Naive thymus-derived CD8-positive, alpha-beta T cell (primary cell): ENCODE measurements around the gene APOBEC3F. TPM values are rescaled to one million over a fixed set of nuclear protein-coding genes. Genes with fewer than 3 reads are reported as not detected.
"Not testable (repeated sequence)": the region's sequence is repeated elsewhere in the genome, so short reads cannot be mapped to it uniquely, and the experiment has no call there.

Source experiments
- ATAC-seq, 2 donors: fragments of 150-1000 bp; cut with Tn5 transposase in 1 of 2; sonication (Bioruptor Pico), chemical (Tn5 transposase) in 1 of 2; 1 replicate in 1 of 2; 2 replicates in 1 of 2; pipeline ENCODE4 v1.10.0; 2021; ENCODE audit warnings: mild to moderate bottlenecking in 2 of 2, moderate library complexity in 2 of 2
- POLR2A ChIA-PET: fragments of 350-600 bp; sonication (Branson Sonifier 250); formaldehyde crosslinking; loops from one replicate; lab custom pipeline; 2021; ENCODE audit warnings: antibody characterized with exemption; lab: Charles Lee
- DNase-seq, 10 donors: peaks; one replicate each; pipeline versions ENCODE4 v3.0.0 to v3.0.0-alpha.2; 2020 to 2022
- H3K27ac Mint-ChIP-seq, 10 donors: one replicate each; pipeline ENCODE4 v1.8.0; 2020 to 2022; ENCODE audit warnings: mild to moderate bottlenecking in 10 of 10, mixed read lengths in 10 of 10, moderate library complexity in 4 of 10, inconsistent platforms in 1 of 10
- H3K27me3 Mint-ChIP-seq, 5 donors: one replicate each; pipeline ENCODE4 v1.8.0; 2021 to 2022; ENCODE audit warnings: mixed read lengths in 5 of 5
- H3K36me3 Mint-ChIP-seq, 3 donors: one replicate each; pipeline ENCODE4 v1.8.0; 2020 to 2022; ENCODE audit warnings: mixed read lengths in 3 of 3, mild to moderate bottlenecking in 2 of 3, inconsistent platforms in 1 of 3
- H3K4me1 Mint-ChIP-seq, 4 donors: one replicate each; pipeline ENCODE4 v1.8.0; 2021 to 2022; ENCODE audit warnings: mixed read lengths in 4 of 4
- H3K4me3 Mint-ChIP-seq, 10 donors: one replicate each; pipeline ENCODE4 v1.8.0; 2020 to 2022; ENCODE audit warnings: mild to moderate bottlenecking in 10 of 10, mixed read lengths in 10 of 10, moderate library complexity in 6 of 10, inconsistent platforms in 1 of 10
- H3K9me3 Mint-ChIP-seq, 9 donors: one replicate each; pipeline ENCODE4 v1.8.0; 2020 to 2022; ENCODE audit warnings: mixed read lengths in 9 of 9, mild to moderate bottlenecking in 3 of 9, inconsistent platforms in 1 of 9, moderate library complexity in 1 of 9
- polyA plus RNA-seq, 3 donors: library from polyadenylated mRNA; unstranded; fragments of 300-500 nt; fragmentation: Illumina TruSeq; gene quantifications; one replicate each; pipeline ENCODE4 v1.2.3, GENCODE V29; 2021
- total RNA-seq, 8 experiments: library from RNA in 2 of 8; stranded (reverse) in 2 of 8; gene quantifications; one replicate each; pipeline ENCODE4 v1.2.3 and lab custom pipeline; 2021 to 2026

The APOBEC3F gene
- total and polyA plus RNA-seq, 5 experiments from 2014 or later, result 7.0 to 24.3 (median 10.1) TPM

DNA sequence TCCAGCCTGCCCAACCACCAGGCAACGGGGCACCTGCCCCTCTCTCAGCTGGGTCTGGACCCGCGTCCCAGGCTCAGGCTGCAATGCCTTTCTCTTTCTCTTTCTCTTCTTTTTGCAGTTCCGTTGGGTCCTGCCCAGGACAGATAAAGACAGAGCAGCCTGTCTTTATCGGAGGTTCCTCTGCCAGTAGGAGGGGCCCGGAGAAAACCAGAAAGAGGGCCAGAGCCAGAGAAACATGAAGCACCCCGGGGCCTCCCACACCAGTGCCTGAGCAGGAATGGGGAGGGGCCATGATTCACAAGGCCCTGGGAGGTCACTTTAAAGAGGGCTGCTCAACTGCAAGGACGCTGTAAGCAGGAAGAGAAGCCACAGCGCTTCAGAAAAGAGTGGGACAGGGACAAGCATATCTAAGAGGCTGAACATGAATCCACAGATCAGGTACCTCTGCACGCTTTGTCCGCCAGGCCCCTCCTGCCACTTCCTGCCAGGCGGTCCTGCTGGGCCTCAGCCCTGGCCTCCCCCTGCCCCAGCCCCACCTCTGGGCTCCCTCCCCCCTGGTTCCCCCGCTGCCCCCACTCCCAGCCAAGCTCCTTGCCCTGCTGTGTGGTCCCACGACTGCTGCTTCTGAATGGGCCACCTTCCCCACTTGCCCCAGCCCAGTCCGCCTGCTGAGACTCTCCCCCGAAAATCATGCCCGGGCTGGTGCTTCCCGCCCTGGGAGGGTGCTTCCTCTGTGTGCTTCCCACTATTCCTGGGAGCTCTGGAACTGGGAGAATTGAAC lies 26.5 kb upstream of the APOBEC3F start, which contains the start of gene APOBEC3C:
Gene APOBEC3C (plus strand): TSS at position 316 of the 781 bp plus-strand sequence. CDS start 106 bp downstream, at position 422.
- H3K4me1 Mint-ChIP-seq, result peaks cover 20 to 48% (median 44%) of the 10 kb centered on the region in 4 donors
- peaks cover 0 to 9% (median 0%) of the 10 kb centered on the region in 3 donors for H3K36me3 Mint-ChIP-seq
- H3K9me3 Mint-ChIP-seq, result no peaks in the 10 kb centered on the region
- no peaks in the 10 kb centered on the region for H3K27me3 Mint-ChIP-seq
- POLR2A ChIA-PET, result interaction anchor here (0.6 to 1.3 kb wide), 6 partner anchors 11 to 304 kb away, joined by 3 to 6 read pairs (median 3); no protein-coding TSS in a partner anchor
- H3K4me3 Mint-ChIP-seq, result peak within 1 kb of the TSS; percentile 89 to 99 (median 96)
- peak within 1 kb of the TSS; percentile 93 to 98 (median 96) for H3K27ac Mint-ChIP-seq
- DNase-seq, result peak; percentile 31 to 85 (median 62)
- peak; percentile 91 to 95 for ATAC-seq

- Mint-ChIP-seq H3K27ac (peak overlapping the region; percentile 93 to 98 (median 96)), H3K4me3 (peak overlapping the region; percentile 89 to 99 (median 96)), H3K4me1 (peaks cover 20 to 51% (median 44%) of the 10 kb centered on the region in 4 donors), H3K36me3 (peaks cover 0 to 13% (median 0%) of the 10 kb centered on the region in 3 donors)
- DNase-seq, ATAC-seq, H3K9me3 Mint-ChIP-seq, H3K27me3 Mint-ChIP-seq: not testable (repeated sequence)
- POLR2A ChIA-PET, result interaction anchor here (0.6 to 1.3 kb wide), 7 partner anchors 12 to 303 kb away, joined by 3 to 6 read pairs (median 3); no protein-coding TSS in a partner anchor
Measured at GRCh38 chr22:39014723-39015121, 25.9 kb upstream of the APOBEC3F start.

DNA sequence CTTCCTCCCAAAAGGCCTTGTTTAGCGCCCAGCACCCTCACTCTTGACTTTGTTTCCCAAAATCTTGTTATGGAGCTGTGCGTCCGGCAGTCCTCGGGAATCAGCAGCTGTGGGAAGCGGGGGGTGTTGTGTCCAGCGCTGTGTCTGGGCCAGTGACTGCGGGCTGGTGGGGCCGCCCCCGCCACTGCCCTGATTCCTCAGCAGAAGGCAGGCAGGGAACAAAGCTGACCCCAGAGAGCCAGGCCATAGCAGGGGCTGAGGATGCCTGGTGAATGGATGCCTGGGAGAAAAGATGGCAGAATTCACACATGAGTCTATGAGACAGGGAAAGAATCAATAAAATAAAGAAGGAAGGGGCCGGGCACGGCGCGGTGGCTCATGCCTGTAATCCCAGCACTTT lies 24.1 kb upstream of the APOBEC3F start:
- H3K9me3 Mint-ChIP-seq, result no peaks in the 10 kb centered on the region
- ATAC-seq (no peak), DNase-seq (no peak)
- POLR2A ChIA-PET, result interaction anchor here (0.7 kb wide), 1 partner anchor 79 kb away, joined by 3 read pairs; no protein-coding TSS in a partner anchor
- H3K27ac Mint-ChIP-seq, result peak overlapping the region in 6 of 10 donors; percentile 13 to 88 (median 74)
- no peaks in the 10 kb centered on the region for H3K27me3 Mint-ChIP-seq
- H3K4me1 Mint-ChIP-seq, result peaks cover 22 to 64% (median 57%) of the 10 kb centered on the region in 4 donors
- peak overlapping the region in 7 of 10 donors; percentile 26 to 74 (median 47) for H3K4me3 Mint-ChIP-seq
- H3K36me3 Mint-ChIP-seq, result peaks cover 0 to 16% (median 0%) of the 10 kb centered on the region in 3 donors

DNA sequence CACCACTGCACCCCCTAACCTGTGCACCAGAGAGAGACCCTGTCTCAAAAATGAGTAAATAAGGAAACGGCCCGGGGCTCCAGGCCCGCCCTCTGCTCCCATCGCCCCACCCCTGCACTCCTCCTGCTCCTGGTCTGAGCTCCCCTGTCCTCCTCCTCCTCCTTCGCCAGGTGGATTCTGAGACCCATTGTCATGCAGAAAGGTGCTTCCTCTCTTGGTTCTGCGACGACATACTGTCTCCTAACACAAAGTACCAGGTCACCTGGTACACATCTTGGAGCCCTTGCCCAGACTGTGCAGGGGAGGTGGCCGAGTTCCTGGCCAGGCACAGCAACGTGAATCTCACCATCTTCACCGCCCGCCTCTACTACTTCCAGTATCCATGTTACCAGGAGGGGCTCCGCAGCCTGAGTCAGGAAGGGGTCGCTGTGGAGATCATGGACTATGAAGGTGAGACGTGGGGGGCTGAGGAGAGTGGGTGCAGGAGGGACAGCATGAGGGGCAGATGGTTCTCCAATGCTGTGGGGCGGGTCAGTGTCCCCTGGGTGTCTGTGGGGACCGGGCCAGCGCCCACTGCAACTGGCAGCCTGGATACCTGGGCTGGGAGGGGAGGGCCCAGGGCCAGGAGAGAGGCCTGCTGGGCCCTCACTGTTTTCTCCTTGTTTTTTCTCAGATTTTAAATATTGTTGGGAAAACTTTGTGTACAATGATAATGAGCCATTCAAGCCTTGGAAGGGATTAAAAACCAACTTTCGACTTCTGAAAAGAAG lies 22.9 kb upstream of the APOBEC3F start:
- H3K9me3 Mint-ChIP-seq, result no peaks in the 10 kb centered on the region
- H3K27me3 Mint-ChIP-seq, result no peaks in the 10 kb centered on the region
- peak overlapping the region in 4 of 10 donors; percentile 6 to 50 (median 16) for H3K4me3 Mint-ChIP-seq
- DNase-seq (no peak), ATAC-seq (no peak)
- peak overlapping the region in 6 of 10 donors; percentile 2 to 75 (median 64) for H3K27ac Mint-ChIP-seq
- POLR2A ChIA-PET, result no interaction called here
- H3K36me3 Mint-ChIP-seq, result peaks cover 0 to 17% (median 0%) of the 10 kb centered on the region in 3 donors
- peaks cover 30 to 70% (median 63%) of the 10 kb centered on the region in 4 donors for H3K4me1 Mint-ChIP-seq

DNA sequence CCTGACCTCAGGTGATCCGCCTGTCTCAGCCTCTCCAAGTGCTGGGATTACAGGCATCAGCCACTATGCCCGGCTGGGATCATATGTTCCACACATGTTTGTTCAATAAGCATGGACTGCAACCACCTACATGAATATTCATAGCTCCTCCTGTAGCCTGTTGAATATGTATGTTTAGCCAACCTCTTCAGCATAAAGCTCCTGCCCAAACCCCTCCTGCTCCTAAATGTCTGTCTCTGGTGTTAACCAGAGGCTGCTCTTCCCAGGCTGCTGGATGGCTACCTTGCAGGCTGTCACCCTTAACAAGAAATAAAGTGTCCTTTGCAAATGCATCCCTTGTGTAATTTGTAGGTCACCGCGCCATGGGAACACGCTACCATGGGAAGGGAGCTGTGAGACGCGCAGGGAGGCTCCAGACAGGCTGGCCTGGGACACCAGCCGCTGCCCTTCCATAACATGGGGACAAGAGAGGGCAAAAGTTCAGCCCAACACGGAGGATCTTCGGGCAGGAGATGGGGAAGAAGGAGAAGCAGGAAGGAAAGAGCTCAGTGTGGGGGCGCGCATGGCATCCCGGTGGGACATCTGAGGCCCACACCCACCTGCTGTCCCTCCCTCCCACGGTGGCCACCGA lies 20.5 kb upstream of the APOBEC3F start:
- Mint-ChIP-seq H3K27ac (peak overlapping the region; percentile 92 to 98 (median 96)), H3K4me3 (peak overlapping the region; percentile 75 to 94 (median 85)), H3K36me3 (peaks cover 0 to 33% (median 5%) of the 10 kb centered on the region in 3 donors), H3K4me1 (peaks cover 28 to 66% (median 64%) of the 10 kb centered on the region in 4 donors)
- POLR2A ChIA-PET, result interaction anchor here (1.2 kb wide), 1 partner anchor 299 kb away, joined by 3 read pairs; no protein-coding TSS in a partner anchor
- H3K9me3 Mint-ChIP-seq, DNase-seq, H3K27me3 Mint-ChIP-seq, ATAC-seq: not testable (repeated sequence)

DNA sequence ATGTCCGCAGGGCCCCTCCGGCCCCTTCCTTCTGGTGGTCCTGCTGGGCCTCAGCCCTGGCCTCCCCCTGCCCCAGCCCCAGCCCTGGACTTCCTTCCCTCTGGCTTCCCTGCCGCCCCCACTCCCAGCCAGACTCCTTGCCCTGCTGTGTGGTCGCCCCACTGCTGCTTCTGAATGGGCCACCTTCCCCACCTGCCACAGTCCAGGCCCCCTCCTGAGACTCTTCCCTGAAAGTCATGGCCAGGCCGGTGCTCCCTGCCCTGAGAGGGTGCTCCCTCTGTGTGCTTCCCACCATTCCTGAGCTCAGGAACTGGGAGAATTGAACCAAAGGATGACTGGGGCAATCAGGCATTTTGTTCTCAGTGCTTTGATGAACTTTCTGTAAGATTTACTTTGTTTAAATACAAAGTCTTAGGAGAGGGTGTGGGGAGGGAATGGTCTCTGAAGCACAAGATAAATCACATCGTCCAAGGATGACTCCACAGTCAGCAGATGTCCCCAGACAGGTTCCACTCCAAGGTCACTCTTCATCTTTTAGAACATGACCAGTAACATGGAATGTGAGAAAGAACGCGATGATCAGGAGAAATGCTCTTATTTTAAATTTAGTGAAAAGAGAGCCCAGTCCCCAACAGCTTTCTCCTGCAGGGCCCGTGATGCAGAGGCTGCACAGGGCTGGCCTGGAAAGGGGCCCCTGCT lies 19.0 kb upstream of the APOBEC3F start:
- Mint-ChIP-seq H3K4me3 (peak overlapping the region; percentile 88 to 94 (median 91)), H3K27me3 (no peaks in the 10 kb centered on the region), H3K9me3 (no peaks in the 10 kb centered on the region), H3K4me1 (peaks cover 29 to 76% (median 65%) of the 10 kb centered on the region in 4 donors), H3K36me3 (peaks cover 0 to 36% (median 5%) of the 10 kb centered on the region in 3 donors), H3K27ac (peak overlapping the region; percentile 92 to 98 (median 96))
- ATAC-seq, result no peak
- POLR2A ChIA-PET, result interaction anchor here (0.7 to 1.6 kb wide), 10 partner anchors 16 to 1537 kb away, joined by 3 to 7 read pairs (median 4); partner anchors contain the start of genes APOBEC3F and RPL3
- no peak for DNase-seq

DNA sequence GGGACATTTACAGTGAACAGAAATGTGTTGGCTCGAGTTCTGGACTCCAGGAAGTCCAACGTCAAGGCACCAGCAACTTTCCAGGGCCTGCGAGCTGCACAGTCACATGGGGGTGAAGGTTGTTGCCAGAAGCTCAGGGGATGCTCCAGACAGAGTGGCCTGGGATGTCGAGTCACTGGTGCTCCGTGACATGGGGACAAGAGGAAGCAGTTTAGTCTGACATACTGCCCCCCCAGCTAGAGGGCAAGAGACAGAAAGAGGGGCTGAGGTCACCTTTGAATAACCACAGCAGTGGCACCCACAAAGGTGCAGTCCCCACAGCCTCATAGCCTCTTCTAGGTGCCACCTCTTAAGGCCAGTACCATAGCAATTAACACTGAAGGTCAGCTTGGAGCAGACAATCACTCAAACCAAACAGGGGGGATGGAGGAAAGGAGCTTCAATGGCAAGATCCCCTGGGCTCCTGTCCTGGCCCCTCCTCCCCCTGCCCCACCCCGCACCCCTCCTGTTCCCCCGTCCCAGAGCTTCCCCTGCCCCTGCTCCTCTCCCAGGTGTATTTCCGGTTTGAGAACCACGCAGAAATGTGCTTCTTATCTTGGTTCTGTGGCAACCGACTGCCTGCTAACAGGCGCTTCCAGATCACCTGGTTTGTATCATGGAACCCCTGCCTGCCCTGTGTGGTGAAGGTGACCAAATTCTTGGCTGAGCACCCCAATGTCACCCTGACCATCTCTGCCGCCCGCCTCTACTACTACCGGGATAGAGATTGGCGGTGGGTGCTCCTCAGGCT lies 15.9 kb upstream of the APOBEC3F start:
- Mint-ChIP-seq H3K9me3 (no peaks in the 10 kb centered on the region), H3K27ac (peak overlapping the region; percentile 48 to 94 (median 85)), H3K4me1 (peaks cover 33 to 70% (median 54%) of the 10 kb centered on the region in 4 donors), H3K27me3 (no peaks in the 10 kb centered on the region), H3K4me3 (peak overlapping the region; percentile 15 to 78 (median 61)), H3K36me3 (peaks cover 0 to 25% (median 5%) of the 10 kb centered on the region in 3 donors)
- POLR2A ChIA-PET, result interaction anchor here (0.8 kb wide), 1 partner anchor 124 kb away, joined by 3 read pairs; no protein-coding TSS in a partner anchor
- DNase-seq (peak in 2 of 10 donors; percentile 16 to 25), ATAC-seq (peak in 1 of 2 donors; percentile 13)

DNA sequence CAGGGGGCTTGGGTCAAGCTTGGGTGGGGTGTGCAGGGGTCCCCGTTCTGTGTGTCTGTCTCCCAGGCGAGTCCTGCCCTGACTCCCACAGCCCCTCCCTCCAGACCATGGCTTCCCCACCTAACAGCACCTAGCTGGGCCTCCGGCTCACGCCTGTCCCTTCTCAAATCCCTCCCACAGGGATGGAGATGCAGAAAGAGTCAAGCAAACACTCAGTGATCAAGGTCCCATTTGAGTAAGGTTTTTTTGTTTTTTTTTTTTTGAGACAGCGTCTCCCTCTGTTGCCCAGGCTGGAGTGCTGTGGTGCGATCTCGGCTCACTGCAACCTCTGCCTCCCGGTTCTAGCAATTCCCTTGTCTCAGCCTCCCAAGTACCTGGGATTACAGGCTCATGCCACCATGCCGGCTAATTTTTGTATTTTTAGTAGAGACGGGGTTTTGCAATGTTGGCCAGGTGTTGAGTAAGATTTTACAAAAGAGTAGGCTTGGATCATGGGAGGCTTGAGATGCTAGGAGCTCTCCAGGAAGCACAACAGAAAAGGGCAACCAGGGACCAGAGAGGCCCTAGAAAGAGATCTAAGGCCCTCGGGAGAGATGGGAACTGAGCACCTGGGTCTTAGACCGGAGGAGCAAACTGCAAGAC lies 14.0 kb upstream of the APOBEC3F start:
- ATAC-seq, result no peak
- H3K36me3 Mint-ChIP-seq, result peaks cover 0 to 22% (median 5%) of the 10 kb centered on the region in 3 donors
- DNase-seq, result no peak
- H3K27ac Mint-ChIP-seq, result peak overlapping the region in 8 of 10 donors; percentile 41 to 91 (median 77)
- POLR2A ChIA-PET, result no interaction called here
- no peaks in the 10 kb centered on the region for H3K27me3 Mint-ChIP-seq
- no peaks in the 10 kb centered on the region for H3K9me3 Mint-ChIP-seq
- peaks cover 28 to 52% (median 42%) of the 10 kb centered on the region in 4 donors for H3K4me1 Mint-ChIP-seq
- peak overlapping the region in 1 of 10 donors; percentile 57 for H3K4me3 Mint-ChIP-seq

- ATAC-seq (no peak), DNase-seq (no peak)
- H3K4me1 Mint-ChIP-seq, result peaks cover 19 to 42% (median 32%) of the 10 kb centered on the region in 4 donors
- H3K27ac Mint-ChIP-seq, result peak overlapping the region in 6 of 10 donors; percentile 28 to 84 (median 74)
- POLR2A ChIA-PET, result interaction anchor here (1.1 kb wide), 1 partner anchor 21 kb away, joined by 3 read pairs; no protein-coding TSS in a partner anchor
- H3K4me3 Mint-ChIP-seq, result no peak overlapping the region
- H3K9me3 Mint-ChIP-seq, result no peaks in the 10 kb centered on the region
- no peaks in the 10 kb centered on the region for H3K27me3 Mint-ChIP-seq
- H3K36me3 Mint-ChIP-seq, result peaks cover 0 to 25% (median 5%) of the 10 kb centered on the region in 3 donors
Measured at GRCh38 chr22:39027717-39028116, 12.9 kb upstream of the APOBEC3F start.

DNA sequence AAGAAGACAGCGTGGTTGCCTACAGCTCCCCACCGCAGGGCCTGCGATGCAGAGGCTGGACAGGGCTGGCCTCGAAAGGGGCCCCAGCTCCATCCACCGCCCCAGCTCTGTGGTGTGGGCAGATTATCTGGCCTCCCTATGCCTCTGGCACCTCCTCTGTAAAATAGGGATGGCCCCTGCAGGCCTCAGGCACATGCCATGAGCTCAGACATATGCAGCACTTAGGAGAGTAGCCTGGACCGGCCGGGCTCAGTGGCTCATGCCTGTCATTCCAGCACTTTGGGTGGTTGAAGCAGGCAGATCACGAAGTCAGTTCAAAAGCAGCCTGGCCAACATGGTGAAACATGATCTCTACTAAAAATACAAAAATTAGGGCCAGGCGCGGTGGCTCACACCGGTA lies 12.4 kb upstream of the APOBEC3F start:
- peaks cover 0 to 23% (median 9%) of the 10 kb centered on the region in 3 donors for H3K36me3 Mint-ChIP-seq
- no peak overlapping the region for H3K4me3 Mint-ChIP-seq
- no peak for ATAC-seq
- peaks cover 19 to 41% (median 30%) of the 10 kb centered on the region in 4 donors for H3K4me1 Mint-ChIP-seq
- peak overlapping the region in 5 of 10 donors; percentile 15 to 79 (median 72) for H3K27ac Mint-ChIP-seq
- no peaks in the 10 kb centered on the region for H3K9me3 Mint-ChIP-seq
- DNase-seq, result no peak
- POLR2A ChIA-PET, result interaction anchor here (0.6 to 1.1 kb wide), 2 partner anchors 20 to 744 kb away, joined by 3 to 5 read pairs; no protein-coding TSS in a partner anchor
- H3K27me3 Mint-ChIP-seq, result no peaks in the 10 kb centered on the region
